Measurements from ENCODE around the gene CDK5.

DNA sequence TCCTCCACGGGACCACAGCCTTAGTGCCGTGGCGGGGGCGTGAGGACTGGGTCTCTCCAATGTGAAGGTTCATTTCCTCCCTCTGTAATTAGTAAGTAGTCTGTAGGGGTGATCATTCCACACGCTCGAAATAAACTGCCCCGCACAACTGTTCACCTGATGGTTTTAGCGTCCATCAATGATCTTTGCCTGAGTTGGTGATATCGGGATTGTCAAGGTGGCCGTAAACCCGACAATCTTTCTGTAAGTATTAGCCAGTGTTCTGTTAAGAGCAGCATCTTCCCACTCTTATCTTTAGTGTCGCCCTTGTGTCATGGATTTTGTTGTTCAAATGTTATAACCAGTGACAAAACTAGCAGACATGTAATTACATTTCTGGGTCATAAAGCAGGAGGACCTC is 46.3 kb upstream of the CDK5 start:
- no peak for TF ChIP-seq KDM4B (IDR thresholded peaks at IDR 0.05; ENCODE audit: borderline replicate concordance in 2 of 2, low read depth in 1 of 2)
- TF ChIP-seq SP2 (IDR thresholded peaks at IDR 0.05; ENCODE audit: extremely low read depth, low read depth, low read length, poor library complexity, severe bottlenecking): no peak
- no peak for TF ChIP-seq KAT7 (CRISPR knock-in tag; IDR thresholded peaks at IDR 0.05; ENCODE audit: borderline replicate concordance)
- TF ChIP-seq ZNF695 (CRISPR knock-in tag; IDR thresholded peaks at IDR 0.05): no peak
- no peak for TF ChIP-seq DMBX1 (CRISPR knock-in tag; IDR thresholded peaks at IDR 0.05; ENCODE audit: borderline replicate concordance)
- TF ChIP-seq SRF (CRISPR knock-in tag; IDR thresholded peaks at IDR 0.05): no peak

Measured in K562 (cell line).